Dendritic cell treated with granulocyte-macrophage colony-stimulating factor and Interleukin-4, amounts not matched to agents 40 ng/mL and 50 ng/mL, for 4 days (primary cell): Measurements from ENCODE around the gene SPOCD1.

Experiments
- H3K27ac Mint-ChIP-seq: one replicate; pipeline ENCODE4 v1.8.0; 2022; ENCODE audit warnings: mild to moderate bottlenecking, mixed read lengths
- H3K27me3 Mint-ChIP-seq: one replicate; pipeline ENCODE4 v1.8.0; 2022; ENCODE audit warnings: mild to moderate bottlenecking, mixed read lengths
- H3K36me3 Mint-ChIP-seq: one replicate; pipeline ENCODE4 v1.8.0; 2022; ENCODE audit warnings: low read depth, mixed read lengths
- H3K4me1 Mint-ChIP-seq: one replicate; pipeline ENCODE4 v1.8.0; 2022; ENCODE audit warnings: low read depth, mixed read lengths
- H3K4me3 Mint-ChIP-seq: one replicate; pipeline ENCODE4 v1.8.0; 2022; ENCODE audit warnings: mild to moderate bottlenecking, moderate library complexity, mixed read lengths
- H3K9me3 Mint-ChIP-seq: one replicate; pipeline ENCODE4 v1.8.0; 2022; ENCODE audit warnings: mixed read lengths
- intact Hi-C: fragments of 100-400 bp; cut with micrococcal nuclease; formaldehyde crosslinking; loops from one replicate; pipeline ENCODE4 v1.15.0; 2022

SPOCD1 gene

GRCh38 chr1:31750858-31751510 lies 64.8 kb downstream of the SPOCD1 start:
- Mint-ChIP-seq H3K27ac (no peak overlapping the region), H3K4me1 (peaks cover 11% of the 10 kb centered on the region), H3K4me3 (no peak overlapping the region), H3K27me3 (peaks cover 63% of the 10 kb centered on the region), H3K9me3 (no peaks in the 10 kb centered on the region), H3K36me3 (no peaks in the 10 kb centered on the region)
- intact Hi-C loops = no loop called here

DNA sequence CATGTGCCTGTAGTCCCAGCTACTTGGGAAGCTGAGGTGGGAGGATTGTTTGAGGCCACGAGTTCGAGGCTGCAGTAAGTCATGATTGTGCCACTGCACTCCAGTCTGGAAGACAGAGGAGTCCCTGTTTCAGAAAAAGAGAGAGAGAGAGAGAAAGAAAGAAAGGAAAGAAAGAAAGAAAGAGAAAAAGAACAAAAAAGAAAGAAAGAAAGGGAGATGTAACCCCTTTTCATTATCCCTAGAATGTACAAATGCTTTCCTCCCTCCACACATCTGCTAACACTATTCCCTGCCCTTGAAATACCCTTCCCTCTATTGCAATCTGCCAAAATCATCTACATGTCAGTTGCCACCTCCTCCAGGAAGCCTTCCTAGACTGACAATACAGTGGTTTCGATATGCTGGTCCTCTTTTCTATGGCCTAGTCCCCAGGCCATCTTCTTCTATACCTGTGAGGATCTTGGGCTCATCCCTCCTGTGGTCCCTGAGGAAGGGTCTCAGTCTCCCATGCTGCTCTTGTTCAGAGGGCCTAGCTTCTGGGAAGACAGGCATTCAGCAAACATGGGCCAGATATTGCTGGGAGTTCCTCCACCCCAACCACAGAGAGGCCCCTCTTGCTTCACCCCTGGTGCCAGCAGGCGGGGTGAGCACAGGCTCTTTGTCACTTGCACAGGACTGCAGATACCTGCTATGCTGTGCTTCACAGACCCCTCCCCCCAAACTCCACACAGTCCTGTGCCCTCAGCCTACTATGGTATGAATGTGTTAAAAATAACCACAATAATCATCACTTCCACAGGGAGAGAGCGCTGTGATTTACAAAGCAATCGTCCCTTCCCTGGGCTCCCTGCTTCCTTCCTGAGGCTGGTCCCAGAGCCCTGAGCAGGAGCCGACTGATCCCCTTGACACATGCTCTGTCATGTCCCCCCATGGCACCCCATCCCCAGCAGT lies 65.8 kb downstream of the SPOCD1 start:
- no peaks in the 10 kb centered on the region for H3K36me3 Mint-ChIP-seq
- no peaks in the 10 kb centered on the region for H3K9me3 Mint-ChIP-seq
- peaks cover 63% of the 10 kb centered on the region for H3K27me3 Mint-ChIP-seq
- H3K4me3 Mint-ChIP-seq = no peak overlapping the region
- peaks cover 11% of the 10 kb centered on the region for H3K4me1 Mint-ChIP-seq
- H3K27ac Mint-ChIP-seq = no peak overlapping the region
- intact Hi-C loops = no loop called here

DNA sequence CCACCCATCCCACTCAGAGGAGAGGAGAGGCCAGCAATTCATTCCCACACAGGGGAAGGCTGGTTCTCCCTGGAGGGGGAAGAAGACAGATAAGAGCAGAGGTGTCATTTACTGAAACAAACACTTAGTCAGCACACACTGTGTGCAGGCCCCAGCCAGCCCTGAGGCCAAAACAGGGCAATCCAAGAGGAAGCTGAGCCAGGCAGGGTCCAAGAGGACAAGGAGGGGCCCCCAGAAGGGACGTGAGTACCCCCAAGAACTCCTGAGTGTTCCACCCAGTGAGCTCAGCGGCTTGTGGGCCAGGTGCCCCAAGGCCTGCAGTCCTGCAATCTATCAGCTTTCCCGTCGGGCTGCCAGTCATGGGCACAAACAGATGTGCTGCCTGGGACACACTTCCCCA lies 67.5 kb downstream of the SPOCD1 start:
- H3K4me3 Mint-ChIP-seq = no peak overlapping the region
- no peak overlapping the region for H3K27ac Mint-ChIP-seq

GRCh38 chr1:31747304-31747703 lies 68.5 kb downstream of the SPOCD1 start:
- no peak overlapping the region for H3K4me3 Mint-ChIP-seq
- intact Hi-C loops = no loop called here
- H3K9me3 Mint-ChIP-seq = no peaks in the 10 kb centered on the region
- H3K27me3 Mint-ChIP-seq = peaks cover 45% of the 10 kb centered on the region
- H3K36me3 Mint-ChIP-seq = no peaks in the 10 kb centered on the region
- H3K4me1 Mint-ChIP-seq = peaks cover 11% of the 10 kb centered on the region
- no peak overlapping the region for H3K27ac Mint-ChIP-seq

More for the DNA sequence above, 67.5 kb downstream of the SPOCD1 start:
- Mint-ChIP-seq H3K36me3 (no peaks in the 10 kb centered on the region), H3K27me3 (peaks cover 56% of the 10 kb centered on the region), H3K9me3 (no peaks in the 10 kb centered on the region), H3K4me1 (peaks cover 11% of the 10 kb centered on the region)
- intact Hi-C loops = no loop called here

- Mint-ChIP-seq H3K27ac (no peak overlapping the region), H3K36me3 (no peaks in the 10 kb centered on the region), H3K4me1 (peaks cover 11% of the 10 kb centered on the region), H3K27me3 (peaks cover 39% of the 10 kb centered on the region), H3K9me3 (no peaks in the 10 kb centered on the region), H3K4me3 (no peak overlapping the region)
- intact Hi-C loops = no loop called here
Observed at GRCh38 chr1:31746687-31747086, 69.1 kb downstream of the SPOCD1 start.

- Mint-ChIP-seq H3K4me1 (peaks cover 11% of the 10 kb centered on the region), H3K27me3 (peaks cover 38% of the 10 kb centered on the region), H3K36me3 (no peaks in the 10 kb centered on the region), H3K4me3 (no peak overlapping the region), H3K9me3 (no peaks in the 10 kb centered on the region), H3K27ac (no peak overlapping the region)
- intact Hi-C loops = no loop called here
Observed at GRCh38 chr1:31745946-31746670, 69.7 kb downstream of the SPOCD1 start.

- H3K27me3 Mint-ChIP-seq = peaks cover 32% of the 10 kb centered on the region
- peaks cover 5% of the 10 kb centered on the region for H3K4me1 Mint-ChIP-seq
- no peaks in the 10 kb centered on the region for H3K36me3 Mint-ChIP-seq
- H3K27ac Mint-ChIP-seq = no peak overlapping the region
- intact Hi-C loops = no loop called here
- no peak overlapping the region for H3K4me3 Mint-ChIP-seq
- H3K9me3 Mint-ChIP-seq = no peaks in the 10 kb centered on the region
Observed at GRCh38 chr1:31745096-31745945, 70.5 kb downstream of the SPOCD1 start.

- peaks cover 32% of the 10 kb centered on the region for H3K27me3 Mint-ChIP-seq
- intact Hi-C loops = no loop called here
- peaks cover 9% of the 10 kb centered on the region for H3K4me1 Mint-ChIP-seq
- H3K27ac Mint-ChIP-seq = no peak overlapping the region
- H3K9me3 Mint-ChIP-seq = no peaks in the 10 kb centered on the region
- no peaks in the 10 kb centered on the region for H3K36me3 Mint-ChIP-seq
- H3K4me3 Mint-ChIP-seq = no peak overlapping the region
Observed at GRCh38 chr1:31744165-31744888, 71.5 kb downstream of the SPOCD1 start.

DNA sequence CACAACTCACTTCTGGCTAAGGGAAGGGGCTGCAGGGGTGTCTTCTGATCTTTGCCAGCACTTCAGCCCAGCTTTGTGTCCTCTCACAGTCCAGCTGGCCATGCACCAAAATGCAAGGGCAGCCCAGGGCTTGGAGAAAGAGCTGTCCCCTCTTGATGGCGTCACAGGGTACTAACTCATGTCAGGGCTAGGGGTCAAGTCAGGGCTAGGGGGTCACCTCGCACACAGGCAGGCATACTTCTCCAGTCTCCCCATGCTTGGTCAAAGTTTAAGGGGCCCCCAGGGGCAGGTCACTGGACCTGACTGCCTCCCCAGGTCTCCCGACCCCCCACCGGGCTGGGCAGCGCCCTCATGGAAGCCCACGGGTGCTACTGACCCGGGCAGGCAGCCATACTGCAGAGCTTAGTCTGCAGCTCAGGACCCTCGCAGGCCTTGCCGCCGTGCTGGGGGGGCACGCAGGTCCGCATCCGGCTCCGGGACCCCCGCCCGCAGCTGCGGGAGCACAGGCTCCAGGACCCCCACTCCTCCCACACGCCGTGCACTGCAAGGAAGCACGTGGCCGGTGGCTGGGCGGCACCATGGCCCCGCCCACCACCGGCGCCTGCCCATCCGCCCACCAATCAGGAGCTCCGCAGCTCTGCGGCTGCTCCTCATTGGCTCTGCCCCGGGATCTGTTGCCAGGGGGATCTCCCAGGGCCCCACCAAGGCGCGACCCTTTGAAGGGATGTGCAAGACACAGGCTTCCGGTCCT lies 73.2 kb downstream of the SPOCD1 start:
- intact Hi-C loops = no loop called here
- Mint-ChIP-seq H3K4me1 (peaks cover 10% of the 10 kb centered on the region), H3K9me3 (no peaks in the 10 kb centered on the region), H3K36me3 (no peaks in the 10 kb centered on the region), H3K27ac (no peak overlapping the region), H3K4me3 (no peak overlapping the region), H3K27me3 (peaks cover 35% of the 10 kb centered on the region)
